ENCODE results near the gene RFLNA.

DNA sequence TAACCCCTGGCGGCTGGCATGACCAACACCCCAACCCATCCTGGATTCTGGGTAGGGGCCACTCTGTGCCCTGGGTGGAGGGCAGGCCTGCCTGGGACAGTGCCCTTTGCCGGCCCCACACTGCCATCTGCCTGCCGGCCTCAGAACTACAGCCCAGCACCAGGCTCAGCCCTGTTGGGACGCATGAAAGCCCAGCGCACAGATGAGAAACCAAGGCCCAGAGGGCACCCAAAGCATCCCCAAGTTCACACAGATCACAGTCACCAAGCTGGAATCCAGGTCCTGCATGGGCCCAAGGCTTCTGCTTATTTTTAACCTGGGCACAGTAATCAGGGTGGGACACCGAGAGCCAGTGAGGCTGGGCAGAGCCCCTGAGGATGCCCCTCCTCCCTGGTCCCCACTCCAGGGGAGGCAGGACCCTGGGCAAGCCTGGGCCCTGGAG lies 26.2 kb downstream of the RFLNA start:
- TF ChIP-seq, protein P1, sequence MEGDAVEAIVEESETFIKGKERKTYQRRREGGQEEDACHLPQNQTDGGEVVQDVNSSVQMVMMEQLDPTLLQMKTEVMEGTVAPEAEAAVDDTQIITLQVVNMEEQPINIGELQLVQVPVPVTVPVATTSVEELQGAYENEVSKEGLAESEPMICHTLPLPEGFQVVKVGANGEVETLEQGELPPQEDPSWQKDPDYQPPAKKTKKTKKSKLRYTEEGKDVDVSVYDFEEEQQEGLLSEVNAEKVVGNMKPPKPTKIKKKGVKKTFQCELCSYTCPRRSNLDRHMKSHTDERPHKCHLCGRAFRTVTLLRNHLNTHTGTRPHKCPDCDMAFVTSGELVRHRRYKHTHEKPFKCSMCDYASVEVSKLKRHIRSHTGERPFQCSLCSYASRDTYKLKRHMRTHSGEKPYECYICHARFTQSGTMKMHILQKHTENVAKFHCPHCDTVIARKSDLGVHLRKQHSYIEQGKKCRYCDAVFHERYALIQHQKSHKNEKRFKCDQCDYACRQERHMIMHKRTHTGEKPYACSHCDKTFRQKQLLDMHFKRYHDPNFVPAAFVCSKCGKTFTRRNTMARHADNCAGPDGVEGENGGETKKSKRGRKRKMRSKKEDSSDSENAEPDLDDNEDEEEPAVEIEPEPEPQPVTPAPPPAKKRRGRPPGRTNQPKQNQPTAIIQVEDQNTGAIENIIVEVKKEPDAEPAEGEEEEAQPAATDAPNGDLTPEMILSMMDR (IDR thresholded peaks at IDR 0.05; ENCODE audit: low read depth, low read length), result peak; percentile 95
- TF ChIP-seq POLR2A (IDR thresholded peaks at IDR 0.05; ENCODE audit: extremely low read depth, insufficient read length), result no peak

Measured in NB4 (cell line).